Glutamatergic neuron (in vitro differentiated cells): Measurements from ENCODE around the gene FGGY. TPM values are rescaled to one million over a fixed set of nuclear protein-coding genes. Genes with fewer than 3 reads are reported as not detected.

ENCODE experiments used
- DNase-seq: peaks from one replicate; pipeline ENCODE4 v3.0.0; 2022
- H3K27ac Mint-ChIP-seq: one replicate; pipeline ENCODE4 v1.8.0; 2020; ENCODE audit warnings: mild to moderate bottlenecking, mixed read lengths, inconsistent platforms; ENCODE audit not compliant: unreplicated experiment
- H3K27me3 Mint-ChIP-seq: one replicate; pipeline ENCODE4 v1.8.0; 2020; ENCODE audit warnings: mild to moderate bottlenecking, moderate library complexity, mixed read lengths, inconsistent platforms; ENCODE audit not compliant: unreplicated experiment
- H3K36me3 Mint-ChIP-seq: one replicate; pipeline ENCODE4 v1.8.0; 2020; ENCODE audit warnings: mild to moderate bottlenecking, mixed read lengths, inconsistent platforms; ENCODE audit not compliant: unreplicated experiment
- H3K4me1 Mint-ChIP-seq: one replicate; pipeline ENCODE4 v1.8.0; 2020; ENCODE audit warnings: mild to moderate bottlenecking, low read depth, mixed read lengths, inconsistent platforms; ENCODE audit not compliant: unreplicated experiment
- H3K4me3 Mint-ChIP-seq: one replicate; pipeline ENCODE4 v1.8.0; 2020; ENCODE audit warnings: mild to moderate bottlenecking, mixed read lengths, inconsistent platforms; ENCODE audit not compliant: unreplicated experiment
- H3K9me3 Mint-ChIP-seq: one replicate; pipeline ENCODE4 v1.8.0; 2020; ENCODE audit warnings: mild to moderate bottlenecking, moderate library complexity, mixed read lengths, inconsistent platforms; ENCODE audit not compliant: unreplicated experiment
- CTCF ChIP-seq: fragments of 200-600 bp; sonication (generic); IDR thresholded peaks from one replicate; pipeline ENCODE4 v1.5.0; 2021; ENCODE audit not compliant: partially characterized antibody, unreplicated experiment
- total RNA-seq: library from RNA; stranded (reverse); fragmentation: NEBNext Ultra II Directional; extraction: Animal tissue kit (Norgen Biotek cat#: 25700); gene quantifications from one replicate; pipeline ENCODE4 v1.2.1, GENCODE V29; 2021; ENCODE audit not compliant: unreplicated experiment

The FGGY gene
- total RNA-seq, 1 donor from 2014 or later = 11.6 TPM

GRCh38 chr1:59631561-59632255, 334.8 kb downstream of the FGGY start:
- TF ChIP-seq CTCF = no peak
- DNase-seq = no peak
- Mint-ChIP-seq H3K27me3 (peaks cover 1% of the 10 kb centered on the region), H3K4me3 (no peak overlapping the region), H3K27ac (no peak overlapping the region), H3K36me3 (no peaks in the 10 kb centered on the region), H3K9me3 (peaks cover 4% of the 10 kb centered on the region), H3K4me1 (peaks cover 19% of the 10 kb centered on the region)

- no peak overlapping the region for H3K4me3 Mint-ChIP-seq
- H3K9me3 Mint-ChIP-seq = peaks cover 9% of the 10 kb centered on the region
- no peak for TF ChIP-seq CTCF
- no peaks in the 10 kb centered on the region for H3K27me3 Mint-ChIP-seq
- no peak for DNase-seq
- H3K4me1 Mint-ChIP-seq = peaks cover 27% of the 10 kb centered on the region
- H3K36me3 Mint-ChIP-seq = peaks cover 7% of the 10 kb centered on the region
- peak overlapping the region; percentile 90 for H3K27ac Mint-ChIP-seq
Observed at GRCh38 chr1:59635097-59635496, 338.2 kb downstream of the FGGY start.

- peaks cover 7% of the 10 kb centered on the region for H3K36me3 Mint-ChIP-seq
- H3K27me3 Mint-ChIP-seq = no peaks in the 10 kb centered on the region
- H3K9me3 Mint-ChIP-seq = peaks cover 9% of the 10 kb centered on the region
- H3K4me3 Mint-ChIP-seq = no peak overlapping the region
- H3K27ac Mint-ChIP-seq = no peak overlapping the region
- no peak for TF ChIP-seq CTCF
- H3K4me1 Mint-ChIP-seq = peaks cover 27% of the 10 kb centered on the region
- no peak for DNase-seq
Observed at GRCh38 chr1:59638231-59638711, 341.4 kb downstream of the FGGY start.

- no peak for DNase-seq
- peaks cover 22% of the 10 kb centered on the region for H3K4me1 Mint-ChIP-seq
- no peaks in the 10 kb centered on the region for H3K27me3 Mint-ChIP-seq
- no peak overlapping the region for H3K4me3 Mint-ChIP-seq
- TF ChIP-seq CTCF = no peak
- H3K36me3 Mint-ChIP-seq = peaks cover 7% of the 10 kb centered on the region
- peaks cover 9% of the 10 kb centered on the region for H3K9me3 Mint-ChIP-seq
- H3K27ac Mint-ChIP-seq = no peak overlapping the region
Observed at GRCh38 chr1:59639266-59639665, 342.4 kb downstream of the FGGY start.

- Mint-ChIP-seq H3K4me1 (peaks cover 13% of the 10 kb centered on the region), H3K27me3 (no peaks in the 10 kb centered on the region), H3K9me3 (peaks cover 5% of the 10 kb centered on the region), H3K27ac (no peak overlapping the region), H3K4me3 (no peak overlapping the region), H3K36me3 (peaks cover 7% of the 10 kb centered on the region)
- TF ChIP-seq CTCF = no peak
- no peak for DNase-seq
Observed at GRCh38 chr1:59640851-59641250, 344.0 kb downstream of the FGGY start.
